K562 treated with DMSO at 1 percent for 12 hours (cell line): ENCODE results near the gene FGFR1OP2. TPM values are rescaled to one million over a fixed set of nuclear protein-coding genes. Genes with fewer than 3 reads are reported as not detected.

Experiments used
- total RNA-seq: library from RNA; unstranded; fragments of 300-600 nt; gene quantifications from 2 replicates; pipeline ENCODE4 v1.2.3, GENCODE V29; 2022; ENCODE audit not compliant: insufficient read depth

FGFR1OP2 gene
- total RNA-seq, result 24.5 and 41.8 TPM in 2 replicates

GRCh38 chr12:26937863-26938700, at the start of gene FGFR1OP2, which contains the start of gene INTS13:
FGFR1OP2 (plus strand) TSS chr12:26938470; CDS start chr12:26954159, 15,689 bp downstream.
INTS13 (minus strand) TSS chr12:26937981; CDS start chr12:26936803, 1,178 bp downstream.

GRCh38 chr12:27014085-27014858, 76.0 kb downstream of the FGFR1OP2 start, which contains the start of gene TM7SF3:
TM7SF3 (minus strand) TSS chr12:27014384; CDS start chr12:27014168, 216 bp downstream.

Other genes starting within 250 kb of the FGFR1OP2 start
- 0.20 and 2.7 TPM in 2 replicates for gene ITPR2, start 105.3 kb upstream of the FGFR1OP2 start, total RNA-seq
- 21.6 and 26.6 TPM in 2 replicates for gene INTS13, start 489 bp upstream of the FGFR1OP2 start, total RNA-seq
- gene TM7SF3, start 75.9 kb downstream of the FGFR1OP2 start, total RNA-seq, result 23.9 and 51.0 TPM in 2 replicates
- 8.6 and 31.7 TPM in 2 replicates for gene MED21, start 84.1 kb downstream of the FGFR1OP2 start, total RNA-seq
- gene C12orf71, start 144.1 kb downstream of the FGFR1OP2 start, total RNA-seq, result not detected in 2 replicates